GM12864 (cell line): ENCODE measurements around the gene ARID4B.
"Not testable (repeated sequence)": the region's sequence is repeated elsewhere in the genome, so short reads cannot be mapped to it uniquely, and the experiment has no call there.

Experiments used
- DNase-seq: peaks from one replicate; pipeline ENCODE4 v3.0.0-alpha.2; 2011; ENCODE audit warnings: low read depth
- H3K4me3 ChIP-seq: 2 replicates; pipeline ENCODE4 v1.5.1; 2011; ENCODE audit warnings: mild to moderate bottlenecking, low read depth, low read length, control low read depth
- CTCF ChIP-seq: IDR thresholded peaks from 2 replicates; pipeline ENCODE4 v1.5.1; 2011; ENCODE audit warnings: low read depth, mild to moderate bottlenecking, moderate library complexity, low read length, control low read depth, inconsistent platforms; ENCODE audit errors: missing control alignments

The ARID4B gene

GRCh38 chr1:235278915-235279292 lies 49.1 kb downstream of the ARID4B start:
- DNase-seq: no peak
- H3K4me3 ChIP-seq: no peak overlapping the region
- no peak for TF ChIP-seq CTCF

- DNase-seq: no peak
- TF ChIP-seq CTCF: no peak
- no peak overlapping the region for H3K4me3 ChIP-seq
Observed at GRCh38 chr1:235278233-235278914, 49.6 kb downstream of the ARID4B start.

- H3K4me3 ChIP-seq: no peak overlapping the region
- no peak for DNase-seq
- TF ChIP-seq CTCF: no peak
Observed at GRCh38 chr1:235277709-235278108, 50.3 kb downstream of the ARID4B start.

GRCh38 chr1:235275836-235276235 lies 52.1 kb downstream of the ARID4B start:
- H3K4me3 ChIP-seq: no peak overlapping the region
- TF ChIP-seq CTCF: no peak
- no peak for DNase-seq

- DNase-seq: peak; percentile 45
- TF ChIP-seq CTCF: no peak
- H3K4me3 ChIP-seq: no peak overlapping the region
Observed at GRCh38 chr1:235275223-235275622, 52.8 kb downstream of the ARID4B start.

GRCh38 chr1:235272851-235273250 lies 55.1 kb downstream of the ARID4B start:
- H3K4me3 ChIP-seq: no peak overlapping the region
- no peak for DNase-seq
- no peak for TF ChIP-seq CTCF

GRCh38 chr1:235270625-235271024 lies 57.4 kb downstream of the ARID4B start:
- no peak for DNase-seq
- H3K4me3 ChIP-seq: no peak overlapping the region
- peak; percentile 12 for TF ChIP-seq CTCF

- not testable (repeated sequence) for DNase-seq, H3K4me3 ChIP-seq
Observed at GRCh38 chr1:235269990-235270389, 58.0 kb downstream of the ARID4B start.
